Embryonic facial prominence (tissue), 1 donor: Measurements from ENCODE around the gene GFRA1.

ENCODE experiments used
- DNase-seq: peaks from one replicate; pipeline ENCODE4 v3.0.0-alpha.2; 2016; ENCODE audit errors: extremely low spot score

Gene GFRA1

DNA sequence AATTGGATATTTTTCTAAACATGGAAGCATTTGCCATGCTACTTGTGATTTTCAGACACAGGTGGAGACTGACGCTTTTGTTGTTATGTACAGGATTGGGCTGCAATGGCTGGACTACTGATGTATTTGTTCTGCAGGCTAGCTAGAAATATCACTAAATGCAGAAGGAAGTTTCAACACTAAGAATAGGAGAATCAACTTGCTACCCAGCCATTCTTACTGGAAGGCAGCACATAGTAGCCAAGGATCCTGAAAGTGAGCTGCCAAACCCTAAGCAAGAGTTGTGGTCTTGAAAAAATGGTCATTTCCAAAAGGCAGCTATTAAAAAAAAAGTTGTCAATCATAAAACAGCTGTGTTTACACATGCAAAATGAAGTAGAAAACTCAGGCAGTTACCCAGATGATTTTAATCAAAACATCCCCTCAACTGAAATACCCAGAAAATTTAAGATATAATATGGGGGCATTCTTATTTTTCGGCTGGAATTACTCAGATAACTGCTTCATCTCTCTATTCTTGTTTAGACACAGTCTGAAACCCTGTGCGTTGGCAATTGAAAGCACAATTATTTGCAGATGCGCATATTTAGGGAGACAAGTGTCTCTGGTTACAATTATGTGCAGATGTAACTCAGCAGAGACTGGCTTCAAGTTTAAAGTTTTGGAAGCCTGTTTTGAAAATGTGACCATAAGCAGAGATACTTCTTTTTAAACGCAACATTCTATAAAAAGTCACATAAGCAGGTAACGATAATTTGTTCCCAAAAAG lies 31.2 kb downstream of the GFRA1 start:
- peak; percentile 45 for DNase-seq

DNA sequence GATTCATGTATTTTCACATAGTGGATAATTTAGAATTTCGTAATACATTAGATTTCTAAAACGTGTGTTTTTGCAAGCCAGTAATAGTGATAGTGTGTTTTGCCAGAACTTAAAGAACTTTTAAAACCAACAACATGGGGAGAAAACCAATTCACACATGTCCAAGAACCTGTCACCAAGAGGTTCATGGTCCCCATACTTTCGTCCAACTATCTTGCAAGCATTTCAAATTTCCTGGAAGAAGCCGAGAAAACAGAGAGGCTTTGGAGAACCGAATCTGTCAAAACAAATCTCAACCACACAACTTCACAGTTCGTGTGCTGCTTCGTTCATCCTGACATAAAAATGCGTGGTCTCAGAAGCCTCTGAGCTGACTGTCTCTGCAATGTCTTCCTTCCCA lies 31.9 kb downstream of the GFRA1 start:
- DNase-seq, result no peak

GRCh38 chr10:116240157-116240950 lies 32.7 kb downstream of the GFRA1 start:
- no peak for DNase-seq

DNA sequence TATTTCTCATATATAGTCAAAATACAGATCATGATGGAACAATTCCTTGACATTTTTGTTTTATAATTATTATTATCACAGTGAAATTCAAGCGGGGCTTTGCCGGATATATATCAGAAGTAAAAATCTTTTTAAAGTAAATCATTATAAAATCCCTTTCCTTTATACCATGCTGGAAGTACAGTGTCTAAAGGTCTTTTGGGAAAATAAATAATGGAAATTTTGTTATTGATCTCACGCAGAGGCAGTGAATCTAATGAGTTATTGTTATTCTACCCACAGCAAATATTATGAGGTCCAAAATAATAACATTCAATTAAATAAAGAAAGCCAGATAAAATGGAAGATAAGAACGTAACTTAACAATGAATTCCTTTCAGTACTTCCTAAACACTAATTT lies 33.8 kb downstream of the GFRA1 start:
- DNase-seq, result no peak

GRCh38 chr10:116237970-116238369 lies 35.0 kb downstream of the GFRA1 start:
- no peak for DNase-seq

DNA sequence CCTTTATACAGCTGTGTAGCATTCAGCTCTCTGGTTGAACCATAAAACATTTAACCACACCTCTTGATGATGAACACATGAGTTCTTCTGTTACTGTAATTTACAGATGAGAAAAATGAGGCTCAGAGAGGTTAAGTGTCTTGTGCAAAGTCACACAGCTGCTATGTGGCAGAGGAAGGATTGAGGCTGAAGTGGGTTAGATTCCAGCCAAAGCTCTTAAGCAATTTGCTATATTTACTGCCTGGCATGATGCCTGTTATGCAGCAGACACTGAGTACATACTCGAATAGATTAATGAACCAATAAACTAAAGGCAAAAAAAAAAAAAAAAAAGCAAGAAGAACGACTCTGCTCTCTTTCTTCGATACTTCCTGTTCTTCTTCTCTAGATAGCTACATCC lies 35.7 kb downstream of the GFRA1 start:
- DNase-seq, result no peak

- no peak for DNase-seq
Measured at GRCh38 chr10:116233230-116233629, 39.8 kb downstream of the GFRA1 start.

DNA sequence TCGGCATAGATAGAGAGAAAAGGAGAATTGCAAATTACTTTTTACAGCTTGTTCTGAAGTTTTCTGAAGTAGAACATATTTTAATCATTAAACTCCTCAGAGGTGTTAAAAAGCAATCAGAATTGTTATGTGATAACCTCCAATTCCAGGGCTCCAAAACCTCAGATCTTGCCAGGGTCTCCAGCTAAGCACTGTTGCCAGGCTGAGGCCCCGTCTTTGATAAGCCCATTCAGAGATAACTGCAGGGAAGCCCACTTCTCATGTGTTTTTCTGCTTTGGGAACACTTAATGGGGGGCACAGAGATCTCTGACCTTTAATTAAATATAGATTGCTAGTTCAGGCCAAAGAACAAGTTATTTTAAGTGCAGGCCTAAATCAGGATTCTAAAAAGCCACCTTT lies 40.4 kb downstream of the GFRA1 start:
- no peak for DNase-seq

- DNase-seq, result no peak
Measured at GRCh38 chr10:116226766-116227165, 46.2 kb downstream of the GFRA1 start.

GRCh38 chr10:116226053-116226452 lies 47.0 kb downstream of the GFRA1 start:
- DNase-seq, result no peak

- no peak for DNase-seq
Measured at GRCh38 chr10:116223289-116223688, 49.7 kb downstream of the GFRA1 start.

DNA sequence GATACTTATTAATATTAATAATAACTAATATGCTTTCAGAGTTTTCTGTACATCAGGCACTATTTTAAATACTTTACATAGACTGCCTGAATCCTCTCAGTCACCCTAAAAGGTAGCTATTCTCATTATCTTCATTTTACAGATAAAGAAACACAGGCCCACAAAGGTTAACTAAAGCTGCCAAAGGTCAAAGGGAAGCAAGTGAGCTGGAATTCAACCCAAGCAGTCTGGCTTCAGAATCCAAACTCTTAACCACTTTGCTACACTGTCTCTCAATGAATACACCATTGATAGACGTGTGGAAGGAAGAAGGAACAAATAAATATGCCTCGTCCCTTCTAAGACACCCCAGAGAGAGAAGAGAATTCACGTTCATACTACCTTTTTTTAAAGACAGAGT lies 52.0 kb downstream of the GFRA1 start:
- no peak for DNase-seq

DNA sequence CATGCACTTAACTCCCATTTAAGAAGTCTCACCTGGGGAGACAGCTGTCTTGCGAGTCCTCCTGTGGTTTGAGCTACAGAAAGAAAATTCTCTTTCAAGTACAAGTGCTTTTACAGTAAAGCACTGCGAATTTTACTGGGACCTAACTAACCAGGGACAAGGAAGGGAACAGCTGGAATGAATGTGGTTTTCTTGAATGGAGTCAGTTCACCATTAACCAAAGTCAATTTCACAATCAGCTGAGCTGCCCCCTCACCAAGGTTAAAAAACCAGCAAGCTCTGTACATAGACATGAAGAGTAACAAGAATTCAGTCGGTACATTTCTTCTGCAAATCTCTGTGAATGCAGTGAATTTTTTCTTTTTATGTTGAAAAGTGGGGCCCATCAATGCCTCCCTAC lies 56.3 kb downstream of the GFRA1 start:
- DNase-seq, result no peak

DNA sequence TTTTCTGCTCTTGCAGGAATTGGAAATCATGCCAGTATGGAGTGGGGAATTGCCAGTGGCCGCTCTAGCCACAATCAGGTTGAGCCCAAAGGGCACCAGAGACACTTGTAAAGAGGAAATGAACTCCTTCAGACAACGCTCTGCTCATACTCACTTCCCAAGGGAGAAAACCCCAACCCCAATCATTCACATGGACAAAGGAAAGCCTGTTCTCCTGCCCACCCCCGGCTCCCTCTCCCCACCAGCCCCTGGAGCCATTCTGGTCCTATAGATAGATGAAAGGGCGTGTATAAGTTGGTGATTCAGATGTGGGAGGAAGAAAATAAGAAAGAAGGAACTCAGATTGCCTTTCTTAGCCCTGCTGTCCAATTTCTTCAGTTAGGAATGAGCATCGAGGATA lies 57.4 kb downstream of the GFRA1 start:
- no peak for DNase-seq

- no peak for DNase-seq
Measured at GRCh38 chr10:116211682-116212081, 61.3 kb downstream of the GFRA1 start.

DNA sequence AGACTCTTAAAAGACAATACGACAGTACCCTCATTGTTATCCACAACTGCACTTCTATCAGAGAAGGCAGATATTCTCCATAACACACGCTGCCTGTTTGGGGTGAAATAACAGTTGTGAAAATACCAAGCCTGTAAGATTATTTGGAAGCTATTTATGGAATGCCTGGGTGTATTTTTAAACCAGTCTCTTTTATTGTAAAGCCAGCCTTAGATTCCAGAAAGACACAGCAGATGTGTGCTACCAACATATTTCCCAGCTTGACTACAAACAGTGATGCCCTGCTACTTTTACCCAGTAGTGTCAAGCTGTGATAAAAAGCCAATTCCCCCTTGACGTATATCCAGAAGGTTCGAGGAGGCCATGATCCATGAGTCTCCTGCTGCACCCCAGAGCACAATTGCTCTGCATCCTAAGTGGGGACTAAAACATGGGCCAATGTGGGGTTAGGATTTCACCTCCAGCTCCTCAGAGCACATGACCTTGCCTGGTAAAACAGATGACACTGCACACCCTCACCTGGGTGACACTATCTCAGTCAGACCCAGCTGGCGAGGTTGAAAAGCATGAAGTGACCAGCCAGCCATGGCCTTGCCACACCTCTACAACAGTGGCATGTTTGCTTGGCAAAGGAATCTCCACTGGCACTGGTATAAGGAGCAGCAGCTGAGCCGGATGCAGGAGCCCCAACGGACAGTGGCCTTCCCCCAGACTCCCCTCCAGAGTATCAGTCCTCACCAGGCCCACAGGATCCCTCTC lies 62.2 kb downstream of the GFRA1 start:
- DNase-seq, result no peak

GRCh38 chr10:116209781-116210180 lies 63.2 kb downstream of the GFRA1 start:
- DNase-seq, result no peak

GRCh38 chr10:116208956-116209567 lies 63.9 kb downstream of the GFRA1 start:
- DNase-seq, result no peak

DNA sequence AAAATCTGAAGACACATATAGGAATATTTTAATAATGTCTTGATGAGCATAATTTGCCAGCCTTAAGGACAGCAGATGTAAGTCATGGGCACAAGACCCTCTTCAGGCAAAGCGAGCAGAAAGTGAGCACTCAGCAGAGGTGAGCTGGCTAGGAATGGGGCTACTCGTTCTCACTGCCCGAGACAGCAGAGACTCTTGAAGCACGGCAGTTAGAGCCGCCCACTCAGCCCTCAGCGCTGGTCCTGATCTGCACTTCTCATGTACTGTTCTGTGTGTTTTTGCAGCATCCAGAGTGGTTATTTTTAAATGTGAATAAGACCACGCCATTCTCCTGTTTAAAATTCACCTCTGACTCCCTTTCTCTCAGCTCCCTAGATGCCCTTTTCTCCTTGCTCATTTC lies 65.3 kb downstream of the GFRA1 start:
- no peak for DNase-seq

DNA sequence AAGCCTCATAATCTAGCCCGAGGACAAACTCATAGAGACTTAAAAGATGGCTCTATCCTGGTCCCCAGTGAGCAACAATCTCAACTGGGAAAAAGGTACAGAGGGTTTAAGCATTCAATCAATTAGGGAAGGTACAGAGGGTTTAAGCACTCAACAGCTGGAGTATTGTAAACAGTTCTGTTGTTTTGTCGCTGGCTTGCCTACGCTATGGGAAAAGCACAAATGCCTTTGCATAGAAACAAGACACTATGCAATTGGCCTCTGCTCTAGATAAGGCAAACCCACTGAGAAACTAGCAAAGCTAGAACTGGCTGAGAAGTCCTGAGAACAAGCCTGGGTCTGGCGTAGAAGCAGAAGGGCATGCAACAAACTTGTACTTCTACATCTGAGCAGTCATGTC lies 69.3 kb downstream of the GFRA1 start:
- DNase-seq, result no peak

DNA sequence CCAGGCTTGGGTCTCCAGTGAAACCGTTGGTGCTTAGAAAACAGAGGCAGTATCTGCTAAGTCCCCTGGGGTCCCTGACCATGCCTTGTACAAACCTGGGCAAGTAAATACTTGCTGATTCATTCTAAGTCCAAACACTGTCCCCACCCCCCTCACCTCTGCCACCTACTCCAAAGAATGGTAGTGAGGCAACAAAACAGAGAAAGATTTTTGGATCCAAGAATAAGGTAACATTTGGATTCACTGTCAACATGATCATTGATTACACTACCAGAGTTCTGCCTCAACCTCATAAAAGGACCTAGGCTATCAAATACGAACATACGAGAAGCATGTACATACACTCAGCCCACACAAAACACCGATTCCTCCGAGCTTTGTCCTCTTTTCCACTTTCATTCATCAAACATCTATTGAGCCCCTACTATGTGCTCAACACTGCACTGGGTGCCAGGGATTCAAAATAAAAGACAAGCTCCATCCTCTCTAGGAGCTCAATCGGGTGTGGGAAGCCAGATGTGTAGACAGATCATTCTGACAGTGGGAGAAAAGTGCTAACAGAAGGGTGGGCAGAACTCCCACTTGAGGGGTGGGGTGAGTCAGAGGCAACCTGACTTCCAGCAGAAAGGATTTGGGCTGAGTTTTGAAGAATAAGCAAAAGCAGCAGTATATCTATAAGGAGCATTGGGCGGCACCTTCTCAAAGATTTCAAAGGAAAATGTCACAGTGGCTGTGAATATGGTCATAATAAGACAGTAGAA lies 71.2 kb downstream of the GFRA1 start:
- no peak for DNase-seq
